Measurements from ENCODE around the gene SMARCAL1.

- TF ChIP-seq CTCF (IDR thresholded peaks at IDR 0.05) = no peak
- TF ChIP-seq EZH2 (IDR thresholded peaks at IDR 0.05; ENCODE audit: borderline replicate concordance, insufficient read depth, low read depth, low read length, poor library complexity, severe bottlenecking) = no peak
Measured at GRCh38 chr2:216486708-216487107, 74.4 kb downstream of the SMARCAL1 start.

Measured in B cell (primary cell).